ENCODE results near the gene DGKD. TPM values are rescaled to one million over a fixed set of nuclear protein-coding genes. Genes with fewer than 3 reads are reported as not detected.

Gene DGKD
- total RNA-seq, 1 experiment from 2014 or later, result 41.4 TPM

- no peak overlapping the region for H3K27ac Mint-ChIP-seq
- H3K27me3 Mint-ChIP-seq (ENCODE audit: low read depth), result no peaks in the 10 kb centered on the region
- peaks cover 4% of the 10 kb centered on the region for H3K9me3 Mint-ChIP-seq
- H3K4me3 Mint-ChIP-seq, result no peak overlapping the region
- CTCF ChIA-PET, result interaction anchor here (1.2 to 1.9 kb wide), 2 partner anchors 25 to 69 kb away, joined by 3 to 5 read pairs; no protein-coding TSS in a partner anchor
- H3K4me1 Mint-ChIP-seq, result peaks cover 20% of the 10 kb centered on the region
- ATAC-seq (no peak), DNase-seq (ENCODE audit: low spot score) (no peak)
- TF ChIP-seq MYBL2 (CRISPR knock-in tag; IDR thresholded peaks at IDR 0.05) (no peak), USF1 (CRISPR knock-in tag; IDR thresholded peaks at IDR 0.05) (no peak), SOX15 (CRISPR knock-in tag; IDR thresholded peaks at IDR 0.05) (no peak), FOXK1 (CRISPR knock-in tag; IDR thresholded peaks at IDR 0.05) (no peak), PRRX2 (CRISPR knock-in tag; IDR thresholded peaks at IDR 0.05) (no peak), ZNF317 (CRISPR knock-in tag; IDR thresholded peaks at IDR 0.05; ENCODE audit: borderline replicate concordance, low read depth) (no peak), TEAD4 (CRISPR knock-in tag; IDR thresholded peaks at IDR 0.05) (no peak), STAT6 (CRISPR knock-in tag; conservative IDR thresholded peaks at IDR 0.05; ENCODE audit: low read depth) (no peak)
- POLR2A ChIA-PET, result no interaction called here
- H3K36me3 Mint-ChIP-seq, result peaks cover 7% of the 10 kb centered on the region
Observed at GRCh38 chr2:233379034-233379433, 24.7 kb downstream of the DGKD start.

GRCh38 chr2:233379441-233379840 lies 25.1 kb downstream of the DGKD start:
- Mint-ChIP-seq H3K4me3 (no peak overlapping the region), H3K27ac (no peak overlapping the region), H3K4me1 (peaks cover 24% of the 10 kb centered on the region), H3K9me3 (peaks cover 4% of the 10 kb centered on the region), H3K36me3 (peaks cover 7% of the 10 kb centered on the region), H3K27me3 (ENCODE audit: low read depth) (no peaks in the 10 kb centered on the region)
- ATAC-seq (no peak), DNase-seq (ENCODE audit: low spot score) (no peak)
- CTCF ChIA-PET, result no interaction called here
- POLR2A ChIA-PET, result no interaction called here
- TF ChIP-seq CTCF (IDR thresholded peaks at IDR 0.05) (no peak), CREB1 (CRISPR knock-in tag; IDR thresholded peaks at IDR 0.05) (no peak), HMGA2 (CRISPR knock-in tag; IDR thresholded peaks at IDR 0.05) (no peak)

GRCh38 chr2:233380132-233380895 lies 26.0 kb downstream of the DGKD start:
- Mint-ChIP-seq H3K27me3 (ENCODE audit: low read depth) (no peaks in the 10 kb centered on the region), H3K4me1 (peaks cover 33% of the 10 kb centered on the region), H3K27ac (0 out of 2 replicates have a peak overlapping the region, but pooled peaks have one; percentile 21), H3K9me3 (peaks cover 4% of the 10 kb centered on the region), H3K36me3 (peaks cover 7% of the 10 kb centered on the region), H3K4me3 (no peak overlapping the region)
- CTCF ChIA-PET, result no interaction called here
- DNase-seq (ENCODE audit: low spot score), result no peak
- POLR2A ChIA-PET, result no interaction called here
- no peak for ATAC-seq
- TF ChIP-seq MXD4 (CRISPR knock-in tag; IDR thresholded peaks at IDR 0.05; ENCODE audit: borderline replicate concordance) (no peak), JAZF1 (CRISPR knock-in tag; IDR thresholded peaks at IDR 0.05) (no peak), ZNF121 (CRISPR knock-in tag; IDR thresholded peaks at IDR 0.05) (no peak), GRHL2 (CRISPR knock-in tag; IDR thresholded peaks at IDR 0.05; ENCODE audit: insufficient replicate concordance, severe bottlenecking) (no peak), ATF3 (CRISPR knock-in tag; conservative IDR thresholded peaks at IDR 0.05) (no peak), USF2 (CRISPR knock-in tag; IDR thresholded peaks at IDR 0.05) (no peak), CREM (CRISPR knock-in tag; IDR thresholded peaks at IDR 0.05) (no peak), AFF4 (CRISPR knock-in tag; IDR thresholded peaks at IDR 0.05; ENCODE audit: borderline replicate concordance) (no peak), E2F5 (CRISPR knock-in tag; IDR thresholded peaks at IDR 0.05) (no peak), FOXP1 (CRISPR knock-in tag; IDR thresholded peaks at IDR 0.05; ENCODE audit: borderline replicate concordance) (no peak)
